CD4-positive, alpha-beta T cell (primary cell): ENCODE measurements around the gene RIPPLY1. TPM values are rescaled to one million over a fixed set of nuclear protein-coding genes. Genes with fewer than 3 reads are reported as not detected.

Experiments
- ATAC-seq: fragments of 200-7000 bp; cut with Tn5 transposase; one replicate; pipeline ENCODE4 v1.10.0; 2022; ENCODE audit warnings: mild to moderate bottlenecking; ENCODE audit not compliant: poor library complexity
- CTCF ChIA-PET: fragments of 350-600 bp; sonication (Branson Sonifier 250); formaldehyde crosslinking; loops from one replicate; lab custom pipeline; 2021; ENCODE audit warnings: antibody characterized with exemption, inconsistent platforms; lab: Charles Lee
- POLR2A ChIA-PET: fragments of 350-600 bp; sonication (Branson Sonifier 250); formaldehyde crosslinking; loops from one replicate; lab custom pipeline; 2021; ENCODE audit warnings: antibody characterized with exemption, inconsistent platforms; lab: Charles Lee
- DNase-seq, 14 experiments: peaks; one replicate each; pipeline ENCODE4 v3.0.0-alpha.2; 2013 to 2020; ENCODE audit warnings: mixed read lengths in 2 of 14
- H3K27ac ChIP-seq, 2 donors: one replicate each; pipeline versions ENCODE4 v1.5.1 to v1.7.0; 2013; ENCODE audit warnings: low read length in 2 of 2, low read depth in 1 of 2, mild to moderate bottlenecking in 1 of 2
- H3K27me3 ChIP-seq, 2 experiments: 1 replicate in 1 of 2; 2 replicates in 1 of 2; pipeline versions ENCODE4 v1.6.1 to v1.7.0; 2013; ENCODE audit warnings: low read length in 2 of 2, control low read depth in 1 of 2, mild to moderate bottlenecking in 1 of 2, moderate library complexity in 1 of 2; ENCODE audit not compliant: insufficient read depth in 2 of 2, control insufficient read depth in 1 of 2
- H3K36me3 ChIP-seq: one replicate; pipeline ENCODE4 v1.6.1; 2013; ENCODE audit warnings: low read length, control low read depth; ENCODE audit not compliant: insufficient read depth
- H3K4me1 ChIP-seq: one replicate; pipeline ENCODE4 v1.6.1; 2013; ENCODE audit warnings: low read length, control low read depth; ENCODE audit not compliant: insufficient read depth
- H3K4me3 ChIP-seq: one replicate; pipeline ENCODE4 v1.5.1; 2013; ENCODE audit warnings: mild to moderate bottlenecking, low read length, moderate library complexity
- H3K9me3 ChIP-seq, 2 experiments: 1 replicate in 1 of 2; 2 replicates in 1 of 2; pipeline versions ENCODE4 v1.6.1 to v1.7.0; 2013; ENCODE audit warnings: low read length in 2 of 2, mild to moderate bottlenecking in 2 of 2, control low read depth in 1 of 2, moderate library complexity in 1 of 2; ENCODE audit not compliant: control insufficient read depth in 1 of 2, insufficient read depth in 1 of 2
- H3K27ac Mint-ChIP-seq: one replicate; pipeline ENCODE4 v1.8.0; 2020; ENCODE audit warnings: mixed read lengths
- H3K27me3 Mint-ChIP-seq: one replicate; pipeline ENCODE4 v1.8.0; 2021; ENCODE audit warnings: mixed read lengths
- H3K36me3 Mint-ChIP-seq: one replicate; pipeline ENCODE4 v1.8.0; 2021; ENCODE audit warnings: low read depth, mixed read lengths
- H3K4me1 Mint-ChIP-seq: one replicate; pipeline ENCODE4 v1.8.0; 2021; ENCODE audit warnings: low read depth, mixed read lengths
- H3K4me3 Mint-ChIP-seq: one replicate; pipeline ENCODE4 v1.8.0; 2020; ENCODE audit warnings: mild to moderate bottlenecking, mixed read lengths
- H3K9me3 Mint-ChIP-seq: one replicate; pipeline ENCODE4 v1.8.0; 2020; ENCODE audit warnings: mixed read lengths
- intact Hi-C, 2 experiments: fragments of 100-400 bp; cut with DNase I in 1 of 2; cut with micrococcal nuclease in 1 of 2; formaldehyde crosslinking; loops; one replicate each; pipeline versions ENCODE4 v1.15.1 to v1.9.0; 2023 to 2025; cut with DNase I, micrococcal nuclease
- total RNA-seq, 174 experiments: library from RNA in 2 of 174; stranded (reverse) in 2 of 174; gene quantifications; one replicate each; pipeline ENCODE4 v1.2.3 and lab custom pipeline; 2021 to 2026
- TF ChIP-seq, protein P1 (sequence below): fragments of 200-600 bp; IDR thresholded peaks from one replicate; pipeline ENCODE4 v1.8.0; 2022; ENCODE audit warnings: antibody characterized with exemption, mild to moderate bottlenecking

Gene RIPPLY1
- total RNA-seq, 2 experiments from 2014 or later = not detected

DNA sequence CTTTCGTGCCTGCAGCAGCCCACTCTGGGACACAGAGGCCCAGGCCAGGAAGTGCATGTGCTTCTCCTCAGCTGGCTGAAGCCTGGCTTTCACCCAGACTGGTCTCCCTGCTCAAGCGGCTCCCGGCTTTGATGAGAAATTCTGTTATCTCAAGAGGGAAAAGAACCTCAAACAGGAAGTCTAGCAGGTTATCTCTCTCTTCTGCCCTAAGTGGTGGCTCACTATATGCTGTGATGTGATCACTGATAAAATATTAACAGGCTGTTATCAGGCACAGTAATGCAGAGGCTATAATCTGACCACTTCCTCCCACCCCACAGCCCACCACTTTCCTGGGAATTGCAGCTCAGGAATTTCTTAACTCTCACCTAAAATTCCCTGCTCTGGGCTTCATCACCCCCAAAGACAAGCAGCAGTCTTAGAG is 30.4 kb upstream of the RIPPLY1 start:
- POLR2A ChIA-PET = no interaction called here
- DNase-seq (no peak), ATAC-seq (peak; percentile 32)
- intact Hi-C loops = no loop called here
- CTCF ChIA-PET = no interaction called here
- peaks cover 15% of the 10 kb centered on the region for H3K4me1 Mint-ChIP-seq
- no peaks in the 10 kb centered on the region for H3K27me3 ChIP-seq
- TF ChIP-seq, protein P1, sequence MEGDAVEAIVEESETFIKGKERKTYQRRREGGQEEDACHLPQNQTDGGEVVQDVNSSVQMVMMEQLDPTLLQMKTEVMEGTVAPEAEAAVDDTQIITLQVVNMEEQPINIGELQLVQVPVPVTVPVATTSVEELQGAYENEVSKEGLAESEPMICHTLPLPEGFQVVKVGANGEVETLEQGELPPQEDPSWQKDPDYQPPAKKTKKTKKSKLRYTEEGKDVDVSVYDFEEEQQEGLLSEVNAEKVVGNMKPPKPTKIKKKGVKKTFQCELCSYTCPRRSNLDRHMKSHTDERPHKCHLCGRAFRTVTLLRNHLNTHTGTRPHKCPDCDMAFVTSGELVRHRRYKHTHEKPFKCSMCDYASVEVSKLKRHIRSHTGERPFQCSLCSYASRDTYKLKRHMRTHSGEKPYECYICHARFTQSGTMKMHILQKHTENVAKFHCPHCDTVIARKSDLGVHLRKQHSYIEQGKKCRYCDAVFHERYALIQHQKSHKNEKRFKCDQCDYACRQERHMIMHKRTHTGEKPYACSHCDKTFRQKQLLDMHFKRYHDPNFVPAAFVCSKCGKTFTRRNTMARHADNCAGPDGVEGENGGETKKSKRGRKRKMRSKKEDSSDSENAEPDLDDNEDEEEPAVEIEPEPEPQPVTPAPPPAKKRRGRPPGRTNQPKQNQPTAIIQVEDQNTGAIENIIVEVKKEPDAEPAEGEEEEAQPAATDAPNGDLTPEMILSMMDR = no peak
- no peak overlapping the region for H3K27ac Mint-ChIP-seq
- no peaks in the 10 kb centered on the region for H3K9me3 Mint-ChIP-seq
- no peaks in the 10 kb centered on the region for H3K36me3 ChIP-seq
- no peak overlapping the region for H3K27ac ChIP-seq
- H3K9me3 ChIP-seq = no peaks in the 10 kb centered on the region
- H3K4me3 ChIP-seq = no peak overlapping the region
- H3K4me3 Mint-ChIP-seq = no peak overlapping the region
- peaks cover 10% of the 10 kb centered on the region for H3K4me1 ChIP-seq
- H3K27me3 Mint-ChIP-seq = no peaks in the 10 kb centered on the region
- no peaks in the 10 kb centered on the region for H3K36me3 Mint-ChIP-seq

DNA sequence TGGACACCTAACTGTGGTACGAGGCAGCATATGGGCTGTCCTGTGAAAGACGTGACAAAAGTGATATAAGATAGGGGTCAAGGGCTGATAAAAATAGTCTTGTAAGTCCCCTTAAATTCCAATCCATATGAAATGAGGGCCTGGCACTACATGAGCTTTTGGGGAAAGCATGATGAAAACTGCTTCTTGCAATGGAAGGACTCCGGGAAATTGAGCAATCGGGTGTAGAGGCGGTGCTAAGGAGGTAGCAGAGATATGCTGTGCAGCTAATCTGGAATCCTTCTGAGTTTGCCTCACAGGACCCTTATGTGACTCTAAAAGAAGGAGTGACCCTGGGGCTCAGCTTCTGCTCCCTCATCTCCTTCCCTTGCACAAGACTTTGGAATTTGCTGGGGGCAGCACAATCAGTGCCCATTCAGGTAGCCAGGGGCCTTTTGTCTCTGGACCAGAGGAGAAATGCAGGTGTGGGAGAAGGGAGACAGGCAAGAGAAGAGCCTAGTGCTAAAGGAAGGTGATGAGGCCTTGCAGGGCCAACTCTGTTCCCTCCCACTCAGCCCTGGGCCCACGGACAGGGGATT is 29.9 kb upstream of the RIPPLY1 start:
- H3K27me3 ChIP-seq = no peaks in the 10 kb centered on the region
- POLR2A ChIA-PET = interaction anchor here (0.7 kb wide), 1 partner anchor 9 kb away, joined by 4 read pairs; no protein-coding TSS in a partner anchor
- TF ChIP-seq, protein P1 = no peak
- H3K27ac ChIP-seq = no peak overlapping the region
- H3K4me3 Mint-ChIP-seq = no peak overlapping the region
- H3K36me3 ChIP-seq = no peaks in the 10 kb centered on the region
- intact Hi-C loops = no loop called here
- H3K27ac Mint-ChIP-seq = peak overlapping the region; percentile 21
- no peak for ATAC-seq
- DNase-seq = no peak
- no peak overlapping the region for H3K4me3 ChIP-seq
- peaks cover 15% of the 10 kb centered on the region for H3K4me1 Mint-ChIP-seq
- H3K36me3 Mint-ChIP-seq = no peaks in the 10 kb centered on the region
- H3K9me3 Mint-ChIP-seq = no peaks in the 10 kb centered on the region
- no peaks in the 10 kb centered on the region for H3K27me3 Mint-ChIP-seq
- peaks cover 10% of the 10 kb centered on the region for H3K4me1 ChIP-seq
- CTCF ChIA-PET = no interaction called here
- no peaks in the 10 kb centered on the region for H3K9me3 ChIP-seq

DNA sequence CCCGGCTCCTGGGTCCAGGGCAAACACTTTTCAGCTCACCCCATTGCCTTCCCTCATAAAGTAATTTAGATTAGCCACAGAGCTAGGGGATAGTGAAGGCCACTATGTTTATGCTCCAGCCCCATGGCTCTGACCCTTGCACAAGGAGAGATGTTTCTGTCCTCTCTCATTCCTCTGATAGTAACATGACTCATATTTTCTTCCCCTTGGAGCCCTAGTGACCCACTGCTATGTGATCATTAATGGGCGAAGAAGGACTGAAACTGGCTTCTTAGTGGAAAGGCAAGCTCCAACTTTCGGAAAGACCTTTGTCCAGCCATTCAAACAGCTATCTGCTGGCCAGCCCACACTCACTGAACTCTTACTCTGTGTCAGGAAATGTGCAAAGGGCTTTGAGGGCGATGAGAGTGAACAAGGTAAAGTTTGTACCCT is 29.4 kb upstream of the RIPPLY1 start:
- H3K27me3 Mint-ChIP-seq = no peaks in the 10 kb centered on the region
- peaks cover 15% of the 10 kb centered on the region for H3K4me1 Mint-ChIP-seq
- no peaks in the 10 kb centered on the region for H3K9me3 Mint-ChIP-seq
- ChIA-PET CTCF (no interaction called here), POLR2A (interaction anchor here (0.7 kb wide), 1 partner anchor 10 kb away, joined by 4 read pairs; no protein-coding TSS in a partner anchor)
- H3K27ac Mint-ChIP-seq = peak overlapping the region; percentile 21
- Histone ChIP-seq H3K4me1 (peaks cover 10% of the 10 kb centered on the region), H3K36me3 (no peaks in the 10 kb centered on the region), H3K4me3 (no peak overlapping the region), H3K27me3 (no peaks in the 10 kb centered on the region), H3K9me3 (no peaks in the 10 kb centered on the region), H3K27ac (no peak overlapping the region)
- H3K4me3 Mint-ChIP-seq = no peak overlapping the region
- TF ChIP-seq, protein P1 = no peak
- no peaks in the 10 kb centered on the region for H3K36me3 Mint-ChIP-seq
- DNase-seq = no peak
- intact Hi-C loops = no loop called here
- ATAC-seq = no peak
